SK-N-SH treated with all-trans-retinoic acid at 6 μM for 48 hours (cell line): ENCODE data around the gene ZNF546.

Experiments used
- CREB5 ChIP-seq: fragments of 250-450 bp; sonication (Bioruptor Pico); IDR thresholded peaks from 2 replicates; pipeline ENCODE4 v1.5.1; 2020; ENCODE audit warnings: low read depth, mild to moderate bottlenecking, moderate library complexity
- CSDC2 ChIP-seq: fragments of 250-450 bp; sonication (Bioruptor Pico); IDR thresholded peaks from 2 replicates; pipeline ENCODE4 v1.5.0; 2020; ENCODE audit warnings: mild to moderate bottlenecking, moderate library complexity
- OSR1 ChIP-seq: fragments of 250-450 bp; sonication (Bioruptor Pico); IDR thresholded peaks from 2 replicates; pipeline ENCODE4 v1.8.0; 2022; ENCODE audit warnings: moderate library complexity, mild to moderate bottlenecking, inconsistent platforms
- RARB ChIP-seq: fragments of 250-450 bp; sonication (Bioruptor Pico); IDR thresholded peaks from 2 replicates; pipeline ENCODE4 v1.8.0; 2021; ENCODE audit warnings: mild to moderate bottlenecking, moderate library complexity
- TOX ChIP-seq: fragments of 250-450 bp; sonication (Bioruptor Pico); IDR thresholded peaks from 2 replicates; pipeline ENCODE4 v1.8.0; 2021; ENCODE audit warnings: mild to moderate bottlenecking, moderate library complexity, borderline replicate concordance
- ZFP3 ChIP-seq: fragments of 250-450 bp; sonication (Bioruptor Pico); IDR thresholded peaks from 2 replicates; pipeline ENCODE4 v1.5.0; 2020; ENCODE audit warnings: mild to moderate bottlenecking, moderate library complexity
- ZNF565 ChIP-seq: fragments of 450-650 bp; formaldehyde crosslinking; conservative IDR thresholded peaks from 2 replicates; pipeline ENCODE4 v1.5.0; 2020; ENCODE audit warnings: low read depth, mild to moderate bottlenecking, moderate library complexity
- TF ChIP-seq, protein P1 (sequence below): fragments of 250-450 bp; sonication (Bioruptor Pico); IDR thresholded peaks from 2 replicates; pipeline ENCODE4 v1.5.0; 2020; ENCODE audit warnings: mild to moderate bottlenecking, moderate library complexity
- TF ChIP-seq, protein P2 (sequence below): fragments of 250-450 bp; sonication (Bioruptor Pico); IDR thresholded peaks from 2 replicates; pipeline ENCODE4 v1.8.0; 2020; ENCODE audit warnings: mild to moderate bottlenecking, moderate library complexity, borderline replicate concordance

GRCh38 chr19:40070058-40070457 lies 73.2 kb downstream of the ZNF546 start:
- TF ChIP-seq, protein P1, sequence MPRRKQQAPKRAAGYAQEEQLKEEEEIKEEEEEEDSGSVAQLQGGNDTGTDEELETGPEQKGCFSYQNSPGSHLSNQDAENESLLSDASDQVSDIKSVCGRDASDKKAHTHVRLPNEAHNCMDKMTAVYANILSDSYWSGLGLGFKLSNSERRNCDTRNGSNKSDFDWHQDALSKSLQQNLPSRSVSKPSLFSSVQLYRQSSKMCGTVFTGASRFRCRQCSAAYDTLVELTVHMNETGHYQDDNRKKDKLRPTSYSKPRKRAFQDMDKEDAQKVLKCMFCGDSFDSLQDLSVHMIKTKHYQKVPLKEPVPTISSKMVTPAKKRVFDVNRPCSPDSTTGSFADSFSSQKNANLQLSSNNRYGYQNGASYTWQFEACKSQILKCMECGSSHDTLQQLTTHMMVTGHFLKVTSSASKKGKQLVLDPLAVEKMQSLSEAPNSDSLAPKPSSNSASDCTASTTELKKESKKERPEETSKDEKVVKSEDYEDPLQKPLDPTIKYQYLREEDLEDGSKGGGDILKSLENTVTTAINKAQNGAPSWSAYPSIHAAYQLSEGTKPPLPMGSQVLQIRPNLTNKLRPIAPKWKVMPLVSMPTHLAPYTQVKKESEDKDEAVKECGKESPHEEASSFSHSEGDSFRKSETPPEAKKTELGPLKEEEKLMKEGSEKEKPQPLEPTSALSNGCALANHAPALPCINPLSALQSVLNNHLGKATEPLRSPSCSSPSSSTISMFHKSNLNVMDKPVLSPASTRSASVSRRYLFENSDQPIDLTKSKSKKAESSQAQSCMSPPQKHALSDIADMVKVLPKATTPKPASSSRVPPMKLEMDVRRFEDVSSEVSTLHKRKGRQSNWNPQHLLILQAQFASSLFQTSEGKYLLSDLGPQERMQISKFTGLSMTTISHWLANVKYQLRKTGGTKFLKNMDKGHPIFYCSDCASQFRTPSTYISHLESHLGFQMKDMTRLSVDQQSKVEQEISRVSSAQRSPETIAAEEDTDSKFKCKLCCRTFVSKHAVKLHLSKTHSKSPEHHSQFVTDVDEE, result no peak
- TF ChIP-seq CSDC2 (CRISPR knock-in tag) (no peak), OSR1 (CRISPR knock-in tag) (no peak), ZNF565 (no peak), RARB (CRISPR knock-in tag) (no peak), TOX (CRISPR knock-in tag) (no peak), CREB5 (CRISPR knock-in tag) (no peak), ZFP3 (CRISPR knock-in tag) (no peak)
- TF ChIP-seq, protein P2, sequence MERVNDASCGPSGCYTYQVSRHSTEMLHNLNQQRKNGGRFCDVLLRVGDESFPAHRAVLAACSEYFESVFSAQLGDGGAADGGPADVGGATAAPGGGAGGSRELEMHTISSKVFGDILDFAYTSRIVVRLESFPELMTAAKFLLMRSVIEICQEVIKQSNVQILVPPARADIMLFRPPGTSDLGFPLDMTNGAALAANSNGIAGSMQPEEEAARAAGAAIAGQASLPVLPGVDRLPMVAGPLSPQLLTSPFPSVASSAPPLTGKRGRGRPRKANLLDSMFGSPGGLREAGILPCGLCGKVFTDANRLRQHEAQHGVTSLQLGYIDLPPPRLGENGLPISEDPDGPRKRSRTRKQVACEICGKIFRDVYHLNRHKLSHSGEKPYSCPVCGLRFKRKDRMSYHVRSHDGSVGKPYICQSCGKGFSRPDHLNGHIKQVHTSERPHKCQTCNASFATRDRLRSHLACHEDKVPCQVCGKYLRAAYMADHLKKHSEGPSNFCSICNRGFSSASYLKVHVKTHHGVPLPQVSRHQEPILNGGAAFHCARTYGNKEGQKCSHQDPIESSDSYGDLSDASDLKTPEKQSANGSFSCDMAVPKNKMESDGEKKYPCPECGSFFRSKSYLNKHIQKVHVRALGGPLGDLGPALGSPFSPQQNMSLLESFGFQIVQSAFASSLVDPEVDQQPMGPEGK (CRISPR knock-in tag), result no peak
